Activated T-cell treated with anti-CD3 and anti-CD28 coated beads, Interleukin-2, amount 50 U/mL, for 72 hours (primary cell): ENCODE measurements around the gene PIK3CD. TPM values are rescaled to one million over a fixed set of nuclear protein-coding genes. Genes with fewer than 3 reads are reported as not detected.
A peak's percentile ranks its signal among the peaks of the same experiment; 100 is the strongest.
"Not testable (repeated sequence)": the region's sequence is repeated elsewhere in the genome, so short reads cannot be mapped to it uniquely, and the experiment has no call there.

Experiments
- ATAC-seq, 2 donors: fragments of 150-1000 bp; cut with Tn5 transposase; replicated peaks in 1 of 2; 2 replicates each; pipeline ENCODE4 v1.10.0; 2021; ENCODE audit warnings: moderate library complexity in 2 of 2, mild to moderate bottlenecking in 1 of 2
- DNase-seq, 2 donors: peaks; one replicate each; pipeline ENCODE4 v3.0.0; 2021 to 2022; ENCODE audit warnings: mixed read lengths in 1 of 2
- H3K27ac Mint-ChIP-seq: one replicate; pipeline ENCODE4 v1.8.0; 2022; ENCODE audit warnings: mild to moderate bottlenecking, moderate library complexity, mixed read lengths
- H3K27me3 Mint-ChIP-seq: one replicate; pipeline ENCODE4 v1.8.0; 2022; ENCODE audit warnings: low read depth, mixed read lengths
- H3K36me3 Mint-ChIP-seq, 2 donors: one replicate each; pipeline ENCODE4 v1.8.0; 2022; ENCODE audit warnings: mixed read lengths in 2 of 2, mild to moderate bottlenecking in 1 of 2; ENCODE audit not compliant: insufficient read depth in 2 of 2
- H3K4me1 Mint-ChIP-seq: one replicate; pipeline ENCODE4 v1.8.0; 2022; ENCODE audit warnings: low read depth, mixed read lengths
- H3K4me3 Mint-ChIP-seq, 2 donors: one replicate each; pipeline ENCODE4 v1.8.0; 2022; ENCODE audit warnings: mild to moderate bottlenecking in 2 of 2, mixed read lengths in 2 of 2, moderate library complexity in 2 of 2
- H3K9me3 Mint-ChIP-seq, 2 donors: one replicate each; pipeline ENCODE4 v1.8.0; 2022; ENCODE audit warnings: mixed read lengths in 2 of 2
- total RNA-seq, 2 donors: library from RNA; stranded (reverse); gene quantifications; one replicate each; pipeline ENCODE4 v1.2.3, GENCODE V29; 2022

PIK3CD gene
- total RNA-seq, 2 donors from 2014 or later, result 149 to 162 TPM

DNA sequence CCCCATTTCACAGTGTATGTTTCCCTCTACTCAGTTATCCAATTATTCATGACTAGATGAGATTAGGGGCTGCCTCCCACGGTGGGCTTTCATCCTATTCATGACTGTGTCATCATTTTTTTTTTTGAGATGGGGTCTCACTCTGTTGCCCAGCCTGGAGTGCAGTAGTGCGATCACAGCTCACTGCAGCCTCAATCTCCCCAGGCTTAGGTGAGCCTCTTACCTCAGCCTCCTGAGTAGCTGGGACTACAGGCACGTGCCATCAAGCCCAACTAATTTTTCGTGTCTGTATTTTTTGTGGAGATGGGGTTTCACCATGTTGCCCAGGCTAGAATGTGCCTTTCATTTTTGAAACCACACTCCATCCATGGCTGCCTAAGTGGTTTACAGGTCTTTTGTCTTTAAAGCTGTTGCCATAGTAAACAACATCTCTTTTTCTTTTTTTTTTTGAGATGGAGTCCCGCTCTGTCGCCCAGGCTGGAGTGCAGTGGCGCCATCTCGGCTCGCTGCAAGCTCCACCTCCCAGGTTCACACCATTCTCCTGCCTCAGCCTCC, 60.0 kb downstream of the PIK3CD start:
- H3K36me3 Mint-ChIP-seq, result peaks cover 13 to 26% of the 10 kb centered on the region in 2 donors
- no peak overlapping the region for H3K4me3 Mint-ChIP-seq
- DNase-seq (no peak), ATAC-seq (no peak)
- no peaks in the 10 kb centered on the region for H3K9me3 Mint-ChIP-seq
- H3K27me3 Mint-ChIP-seq, result no peaks in the 10 kb centered on the region
- H3K4me1 Mint-ChIP-seq, result peaks cover 53% of the 10 kb centered on the region
- H3K27ac Mint-ChIP-seq, result peak overlapping the region; percentile 54

DNA sequence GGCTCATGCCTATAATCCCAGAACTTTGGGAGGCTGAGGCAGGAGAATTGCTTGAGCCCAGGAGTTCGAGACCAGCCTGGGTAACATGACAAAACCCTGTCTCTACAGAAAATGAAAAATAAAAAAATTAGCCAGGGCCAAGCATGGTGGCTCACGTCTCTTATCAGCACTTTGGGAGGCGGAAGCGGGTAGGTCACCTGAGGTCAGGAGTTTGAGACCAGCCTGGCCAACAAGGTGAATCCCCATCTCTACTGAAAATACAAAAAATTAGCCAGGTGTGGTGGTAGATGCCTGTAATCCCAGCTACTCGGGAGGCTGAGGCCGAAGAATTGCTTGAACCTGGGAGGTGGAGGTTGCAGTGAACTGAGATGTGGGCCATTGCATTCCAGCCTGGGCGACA, 61.2 kb downstream of the PIK3CD start:
- not testable (repeated sequence) for ATAC-seq

DNA sequence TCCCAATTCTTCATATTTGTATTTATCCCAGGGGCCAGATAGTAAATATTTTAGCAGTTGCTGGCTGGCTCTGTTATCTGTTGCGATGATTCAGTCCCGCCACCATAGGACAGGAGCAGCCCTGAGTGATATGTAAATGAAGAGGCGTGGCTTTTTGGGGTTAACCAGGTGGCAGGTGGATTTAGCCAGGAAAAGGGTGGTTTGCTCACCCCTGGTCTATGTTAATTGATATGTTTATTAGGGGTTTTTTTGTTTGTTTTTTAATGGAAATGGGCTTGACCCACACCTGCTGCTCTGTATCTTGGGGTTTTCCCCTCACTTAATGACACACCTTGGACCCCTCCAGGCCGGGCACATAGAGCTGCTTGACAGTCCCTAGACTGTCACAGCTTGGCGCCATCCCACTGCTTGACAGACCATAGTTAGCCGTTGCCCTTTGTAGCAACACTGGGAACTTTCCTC, 62.8 kb downstream of the PIK3CD start:
- Mint-ChIP-seq H3K4me1 (peaks cover 69% of the 10 kb centered on the region), H3K27me3 (no peaks in the 10 kb centered on the region), H3K36me3 (peaks cover 17 to 34% of the 10 kb centered on the region in 2 donors), H3K4me3 (peak overlapping the region; percentile 4 to 9), H3K9me3 (no peaks in the 10 kb centered on the region), H3K27ac (peak overlapping the region; percentile 32)
- ATAC-seq (no peak), DNase-seq (no peak)

More for the DNA sequence above, 61.2 kb downstream of the PIK3CD start:
- Mint-ChIP-seq H3K4me1 (peaks cover 56% of the 10 kb centered on the region), H3K36me3 (peaks cover 15 to 28% of the 10 kb centered on the region in 2 donors)
- not testable (repeated sequence) for DNase-seq, H3K9me3 Mint-ChIP-seq, H3K27ac Mint-ChIP-seq, H3K27me3 Mint-ChIP-seq, H3K4me3 Mint-ChIP-seq

DNA sequence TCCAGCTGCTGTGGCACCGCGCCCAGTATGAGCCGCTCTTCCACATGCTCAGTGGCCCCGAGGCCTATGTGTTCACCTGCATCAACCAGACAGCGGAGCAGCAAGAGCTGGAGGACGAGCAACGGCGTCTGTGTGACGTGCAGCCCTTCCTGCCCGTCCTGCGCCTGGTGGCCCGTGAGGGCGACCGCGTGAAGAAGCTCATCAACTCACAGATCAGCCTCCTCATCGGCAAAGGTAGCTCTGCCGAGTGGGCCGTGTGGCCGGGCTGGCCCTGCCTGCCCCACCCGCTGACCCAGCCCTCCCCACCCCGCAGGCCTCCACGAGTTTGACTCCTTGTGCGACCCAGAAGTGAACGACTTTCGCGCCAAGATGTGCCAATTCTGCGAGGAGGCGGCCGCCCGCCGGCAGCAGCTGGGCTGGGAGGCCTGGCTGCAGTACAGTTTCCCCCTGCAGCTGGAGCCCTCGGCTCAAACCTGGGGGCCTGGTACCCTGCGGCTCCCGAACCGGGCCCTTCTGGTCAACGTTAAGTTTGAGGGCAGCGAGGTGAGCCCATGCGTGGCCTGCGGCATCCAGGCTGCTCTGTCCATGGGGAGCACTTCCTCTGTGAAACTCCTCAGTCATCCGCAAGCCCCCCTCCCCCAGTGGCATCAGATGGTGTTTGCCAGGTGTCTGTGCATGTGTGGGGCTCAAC, 64.2 kb downstream of the PIK3CD start:
- Mint-ChIP-seq H3K36me3 (peaks cover 16 to 33% of the 10 kb centered on the region in 2 donors), H3K4me3 (peak overlapping the region; percentile 80 to 83)

DNA sequence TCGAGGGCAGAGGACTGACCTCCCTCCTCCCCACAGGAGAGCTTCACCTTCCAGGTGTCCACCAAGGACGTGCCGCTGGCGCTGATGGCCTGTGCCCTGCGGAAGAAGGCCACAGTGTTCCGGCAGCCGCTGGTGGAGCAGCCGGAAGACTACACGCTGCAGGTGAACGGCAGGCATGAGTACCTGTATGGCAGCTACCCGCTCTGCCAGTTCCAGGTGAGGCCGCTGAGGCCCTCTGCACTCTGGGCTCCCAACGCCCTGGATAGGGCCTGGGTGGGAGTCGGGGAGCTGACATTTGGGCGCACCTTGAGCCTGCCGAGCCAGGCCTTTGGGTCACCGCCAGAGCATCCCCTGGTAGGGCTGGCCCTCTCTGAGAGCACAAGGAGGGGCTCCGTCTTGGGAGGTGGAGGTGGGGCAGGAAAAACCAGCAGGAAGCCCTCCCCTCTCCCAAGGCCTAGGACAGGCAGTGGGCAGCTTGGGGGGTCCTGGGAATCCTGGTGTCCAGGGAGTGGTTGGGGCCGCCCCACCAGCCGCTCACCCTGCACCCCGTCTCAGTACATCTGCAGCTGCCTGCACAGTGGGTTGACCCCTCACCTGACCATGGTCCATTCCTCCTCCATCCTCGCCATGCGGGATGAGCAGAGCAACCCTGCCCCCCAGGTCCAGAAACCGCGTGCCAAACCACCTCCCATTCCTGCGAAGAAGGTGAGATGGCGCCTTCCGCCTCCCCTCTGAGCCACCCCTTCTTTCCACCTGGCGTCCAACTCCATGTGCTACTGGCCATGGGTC, 65.1 kb downstream of the PIK3CD start:
- peak overlapping the region; percentile 58 for H3K27ac Mint-ChIP-seq
- H3K4me3 Mint-ChIP-seq, result peak overlapping the region; percentile 80 to 83
- ATAC-seq (no peak), DNase-seq (no peak)
- no peaks in the 10 kb centered on the region for H3K27me3 Mint-ChIP-seq
- H3K4me1 Mint-ChIP-seq, result peaks cover 80% of the 10 kb centered on the region
- H3K36me3 Mint-ChIP-seq, result peaks cover 12 to 31% of the 10 kb centered on the region in 2 donors
- no peaks in the 10 kb centered on the region for H3K9me3 Mint-ChIP-seq

More for the DNA sequence above, 64.2 kb downstream of the PIK3CD start:
- Mint-ChIP-seq H3K27ac (peak overlapping the region; percentile 58), H3K9me3 (no peaks in the 10 kb centered on the region), H3K4me1 (peaks cover 75% of the 10 kb centered on the region), H3K27me3 (no peaks in the 10 kb centered on the region)
- DNase-seq (peak; percentile 60 to 61), ATAC-seq (peak; percentile 17 to 21)

DNA sequence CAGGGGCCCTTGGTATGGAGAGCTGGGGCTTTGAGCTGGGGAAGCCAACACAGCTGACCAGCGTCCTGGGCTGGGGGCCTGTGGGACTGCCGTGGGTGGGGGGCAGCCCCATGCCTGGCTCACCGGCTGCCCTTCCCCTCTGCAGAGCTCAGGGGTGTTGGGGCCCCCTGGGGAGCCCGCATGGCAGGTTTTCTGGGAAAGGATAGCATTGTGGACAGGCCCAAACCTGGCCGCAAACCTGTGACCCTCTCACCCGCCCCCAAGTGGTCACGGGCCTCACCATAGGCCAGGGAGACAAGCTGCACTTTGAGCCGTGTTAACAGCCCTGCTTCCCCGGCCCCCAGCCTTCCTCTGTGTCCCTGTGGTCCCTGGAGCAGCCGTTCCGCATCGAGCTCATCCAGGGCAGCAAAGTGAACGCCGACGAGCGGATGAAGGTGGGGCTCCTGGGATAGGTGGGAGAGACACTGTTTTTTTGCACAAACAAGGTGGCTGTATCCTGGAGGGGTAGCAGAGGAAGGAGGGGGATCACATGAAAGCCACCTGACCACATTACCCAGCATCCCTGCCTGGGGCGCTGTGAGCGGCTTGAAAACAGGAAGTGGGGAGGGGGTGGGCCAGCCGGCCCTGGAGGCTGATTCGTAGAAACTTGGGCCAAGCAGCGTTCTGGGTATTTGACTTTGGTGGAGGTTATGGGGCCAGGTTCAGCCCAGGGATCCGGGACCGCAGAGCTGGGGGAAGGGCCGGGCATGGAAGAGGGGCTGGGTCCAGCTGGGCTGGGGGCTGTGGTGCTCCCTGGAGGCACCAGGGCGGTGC, 65.9 kb downstream of the PIK3CD start:
- peaks cover 12 to 32% of the 10 kb centered on the region in 2 donors for H3K36me3 Mint-ChIP-seq

DNA sequence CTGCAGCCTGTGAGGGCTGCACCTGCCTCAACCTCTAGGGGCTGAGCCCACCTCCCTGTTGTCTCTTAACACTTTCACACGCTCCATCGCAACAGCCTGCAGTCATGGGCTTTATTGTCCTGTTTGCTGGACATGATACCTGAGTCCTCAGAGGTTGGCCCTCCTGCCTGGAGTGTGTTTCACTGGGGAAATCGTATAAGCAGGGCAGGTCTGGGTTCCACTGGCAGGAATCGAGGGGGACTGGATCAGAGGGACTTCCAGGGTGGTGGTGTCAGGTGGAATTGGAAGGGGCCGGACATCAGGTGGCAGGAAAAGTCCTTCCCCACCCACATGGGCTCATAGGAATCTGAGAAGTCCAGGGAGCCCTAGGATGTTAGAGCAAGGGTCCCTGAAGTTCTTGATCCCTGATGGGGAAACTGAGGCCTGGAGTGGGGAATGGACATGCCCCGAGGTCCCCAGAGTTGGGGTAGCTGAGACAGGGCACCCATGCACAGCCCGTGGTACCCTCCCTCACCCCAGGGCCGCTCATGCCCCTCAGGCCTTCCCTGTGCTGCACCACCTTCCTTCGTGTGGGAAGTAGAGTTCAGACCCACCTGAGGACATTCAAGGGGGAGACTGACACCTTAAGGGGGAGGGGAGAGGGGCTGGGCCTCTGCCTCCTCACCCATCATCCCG, 66.6 kb downstream of the PIK3CD start:
- no peaks in the 10 kb centered on the region for H3K27me3 Mint-ChIP-seq
- DNase-seq (no peak), ATAC-seq (no peak)
- peaks cover 16 to 38% of the 10 kb centered on the region in 2 donors for H3K36me3 Mint-ChIP-seq
- peak overlapping the region; percentile 75 for H3K27ac Mint-ChIP-seq
- peaks cover 73% of the 10 kb centered on the region for H3K4me1 Mint-ChIP-seq
- H3K4me3 Mint-ChIP-seq, result peak overlapping the region; percentile 80 to 83
- no peaks in the 10 kb centered on the region for H3K9me3 Mint-ChIP-seq

More for the DNA sequence above, 65.9 kb downstream of the PIK3CD start:
- Mint-ChIP-seq H3K27me3 (no peaks in the 10 kb centered on the region), H3K4me3 (peak overlapping the region; percentile 80 to 83), H3K4me1 (peaks cover 80% of the 10 kb centered on the region), H3K27ac (peak overlapping the region; percentile 75), H3K9me3 (no peaks in the 10 kb centered on the region)
- ATAC-seq (peak; percentile 70 to 77), DNase-seq (peak; percentile 86 to 87)

DNA sequence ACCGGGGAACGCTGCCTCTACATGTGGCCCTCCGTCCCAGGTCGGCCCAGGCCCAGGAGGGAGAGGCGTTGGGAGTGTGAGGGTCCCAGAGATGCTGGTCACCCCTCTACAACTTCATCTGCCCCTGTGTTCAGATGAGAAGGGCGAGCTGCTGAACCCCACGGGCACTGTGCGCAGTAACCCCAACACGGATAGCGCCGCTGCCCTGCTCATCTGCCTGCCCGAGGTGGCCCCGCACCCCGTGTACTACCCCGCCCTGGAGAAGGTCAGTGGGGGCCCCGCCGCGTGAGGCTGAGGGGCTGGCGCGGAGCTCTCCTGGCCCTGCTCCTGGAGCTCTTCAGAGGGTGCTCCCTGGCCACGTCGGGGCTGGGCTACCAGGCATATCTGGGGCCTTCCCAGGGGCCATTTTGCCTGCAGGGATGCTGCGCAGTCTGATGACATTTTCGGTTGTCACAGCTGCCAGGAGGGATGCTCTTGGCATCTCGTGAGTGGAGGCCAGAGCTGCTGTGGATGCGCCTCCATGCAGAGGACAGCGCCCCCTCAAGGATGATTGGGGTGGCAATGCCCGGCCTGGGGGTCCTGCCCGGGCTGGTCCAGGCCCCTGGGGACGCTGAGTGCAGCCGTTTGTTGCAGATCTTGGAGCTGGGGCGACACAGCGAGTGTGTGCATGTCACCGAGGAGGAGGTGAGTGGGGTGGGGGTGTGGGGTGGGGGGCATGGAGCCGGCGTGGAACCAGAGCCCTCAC, 68.6 kb downstream of the PIK3CD start:
- DNase-seq (no peak), ATAC-seq (no peak)
- H3K27me3 Mint-ChIP-seq, result no peaks in the 10 kb centered on the region
- H3K36me3 Mint-ChIP-seq, result peaks cover 25 to 53% of the 10 kb centered on the region in 2 donors
- H3K4me1 Mint-ChIP-seq, result peaks cover 67% of the 10 kb centered on the region
- peak overlapping the region; percentile 20 to 34 for H3K4me3 Mint-ChIP-seq
- no peak overlapping the region for H3K27ac Mint-ChIP-seq
- H3K9me3 Mint-ChIP-seq, result peaks cover 0 to 4% of the 10 kb centered on the region in 2 donors

DNA sequence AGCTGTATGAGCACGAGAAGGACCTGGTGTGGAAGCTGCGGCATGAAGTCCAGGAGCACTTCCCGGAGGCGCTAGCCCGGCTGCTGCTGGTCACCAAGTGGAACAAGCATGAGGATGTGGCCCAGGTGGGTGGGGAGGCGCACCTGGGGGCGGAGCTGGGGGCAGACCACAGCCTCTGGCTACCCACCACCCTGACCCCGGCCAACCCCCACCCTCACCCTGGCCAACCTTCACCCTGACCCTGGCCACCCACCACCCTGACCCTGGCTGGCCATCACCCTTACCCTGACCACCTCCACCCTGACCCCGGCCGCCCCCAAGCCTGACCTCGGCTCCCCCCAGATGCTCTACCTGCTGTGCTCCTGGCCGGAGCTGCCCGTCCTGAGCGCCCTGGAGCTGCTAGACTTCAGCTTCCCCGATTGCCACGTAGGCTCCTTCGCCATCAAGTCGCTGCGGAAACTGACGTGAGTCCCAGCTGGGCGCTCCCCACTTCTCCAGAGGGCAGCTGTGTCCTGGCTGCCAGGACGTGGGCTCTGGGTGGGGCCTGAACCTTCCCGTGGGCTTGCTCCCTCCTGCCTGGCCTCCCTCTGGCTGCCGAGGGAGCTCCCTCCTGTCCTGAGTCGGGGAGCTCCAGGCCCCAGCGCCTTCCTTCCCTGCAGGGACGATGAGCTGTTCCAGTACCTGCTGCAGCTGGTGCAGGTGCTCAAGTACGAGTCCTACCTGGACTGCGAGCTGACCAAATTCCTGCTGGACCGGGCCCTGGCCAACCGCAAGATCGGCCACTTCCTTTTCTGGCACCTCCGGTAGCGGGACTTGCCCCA, 69.5 kb downstream of the PIK3CD start:
- Mint-ChIP-seq H3K4me3 (peak overlapping the region; percentile 25 to 47), H3K4me1 (peaks cover 62% of the 10 kb centered on the region), H3K36me3 (peaks cover 23 to 53% of the 10 kb centered on the region in 2 donors), H3K27ac (peak overlapping the region; percentile 38), H3K9me3 (peaks cover 0 to 4% of the 10 kb centered on the region in 2 donors), H3K27me3 (no peaks in the 10 kb centered on the region)
- ATAC-seq, result no peak
- DNase-seq, result no peak

DNA sequence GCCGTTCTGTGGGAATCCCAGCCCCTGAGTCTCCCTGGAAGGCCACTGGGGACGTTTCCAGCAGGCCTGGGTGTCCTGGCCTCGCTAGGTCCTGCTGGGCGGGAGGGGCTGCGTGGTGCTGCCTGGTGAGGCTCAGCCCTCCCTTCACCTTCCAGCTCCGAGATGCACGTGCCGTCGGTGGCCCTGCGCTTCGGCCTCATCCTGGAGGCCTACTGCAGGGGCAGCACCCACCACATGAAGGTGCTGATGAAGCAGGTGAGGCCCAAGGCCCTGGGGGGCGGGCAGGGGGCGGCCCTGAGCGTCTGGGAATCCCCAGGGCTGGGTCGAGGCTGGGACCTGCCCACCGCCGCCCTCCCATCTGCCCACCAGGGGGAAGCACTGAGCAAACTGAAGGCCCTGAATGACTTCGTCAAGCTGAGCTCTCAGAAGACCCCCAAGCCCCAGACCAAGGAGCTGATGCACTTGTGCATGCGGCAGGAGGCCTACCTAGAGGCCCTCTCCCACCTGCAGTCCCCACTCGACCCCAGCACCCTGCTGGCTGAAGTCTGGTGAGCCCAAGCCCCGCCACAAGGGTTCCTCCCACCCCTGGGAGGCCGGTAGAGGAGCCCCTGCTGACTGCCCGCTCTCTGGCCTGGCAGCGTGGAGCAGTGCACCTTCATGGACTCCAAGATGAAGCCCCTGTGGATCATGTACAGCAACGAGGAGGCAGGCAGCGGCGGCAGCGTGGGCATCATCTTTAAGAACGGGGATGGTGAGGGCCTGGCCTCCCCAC, 70.3 kb downstream of the PIK3CD start:
- peaks cover 0 to 4% of the 10 kb centered on the region in 2 donors for H3K9me3 Mint-ChIP-seq
- peak overlapping the region; percentile 38 for H3K27ac Mint-ChIP-seq
- H3K27me3 Mint-ChIP-seq, result no peaks in the 10 kb centered on the region
- DNase-seq (peak; percentile 75 to 80), ATAC-seq (peak; percentile 22 to 23)
- peaks cover 23 to 60% of the 10 kb centered on the region in 2 donors for H3K36me3 Mint-ChIP-seq
- peak overlapping the region in 1 of 2 donors; percentile 25 for H3K4me3 Mint-ChIP-seq
- H3K4me1 Mint-ChIP-seq, result peaks cover 58% of the 10 kb centered on the region
